HCT116 (cell line): ENCODE data around the gene PRSS21. TPM values are rescaled to one million over a fixed set of nuclear protein-coding genes. Genes with fewer than 3 reads are reported as not detected.

ENCODE experiments used
- ATAC-seq: fragments of 200-7000 bp; cut with Tn5 transposase; 2 replicates; pipeline ENCODE4 v1.9.1; 2020; ENCODE audit warnings: mild to moderate bottlenecking, moderate library complexity
- BruUV-seq: library from RNA; stranded (reverse); fragments of 400-500 nt; replicated peaks from 2 replicates; lab custom pipeline; 2021; lab: Mats Ljungman, UMichigan
- CTCF ChIA-PET: fragments of 300-600 bp; sonication (Branson Sonifier 250); formaldehyde crosslinking; loops from one replicate; lab custom pipeline; 2021; ENCODE audit warnings: antibody characterized with exemption; lab: Charles Lee
- POLR2A ChIA-PET: fragments of 300-600, 350-600 bp; sonication (Branson Sonifier 250); formaldehyde crosslinking; loops from one replicate; lab custom pipeline; 2021; ENCODE audit warnings: antibody characterized with exemption; lab: Charles Lee
- RAD21 ChIA-PET, 2 experiments: fragments of 300-600 bp; sonication (Branson Sonifier 250); formaldehyde crosslinking; loops; one replicate each; lab custom pipeline; 2023; ENCODE audit warnings: low total read pairs in 2 of 2; ENCODE audit not compliant: uncharacterized antibody in 2 of 2, unreplicated experiment in 2 of 2, low non-redundant PET in 1 of 2; lab: Charles Lee
- DNase-seq: peaks from one replicate; pipeline ENCODE4 v3.0.0-alpha.2; 2010; ENCODE audit warnings: low read depth, low spot score
- H2AFZ ChIP-seq: fragments of 200-600 bp; shearing (Covaris generic), sonication (generic); 2 replicates; pipeline ENCODE4 v1.6.1; 2017; ENCODE audit warnings: low read depth, mixed run types, mixed read lengths, antibody characterized with exemption, low read length; ENCODE audit not compliant: poor library complexity, severe bottlenecking
- H3K27ac ChIP-seq: 2 replicates; pipeline ENCODE4 v1.5.1; 2012; ENCODE audit warnings: low read depth, low read length
- H3K27me3 ChIP-seq: fragments of 200-600 bp; sonication (generic); 2 replicates; pipeline ENCODE4 v1.6.1; 2016; ENCODE audit warnings: mixed run types, low read length, mixed read lengths; ENCODE audit not compliant: insufficient read depth
- H3K36me3 ChIP-seq, 2 experiments: fragments of 200-500 bp in 1 of 2; fragments of 200-600 bp in 1 of 2; sonication (Bioruptor generic) in 1 of 2; sonication (generic) in 1 of 2; 2 replicates each; pipeline versions ENCODE4 v1.5.1 to v1.6.1; 2014 to 2016; ENCODE audit warnings: low read length in 2 of 2, inconsistent platforms in 1 of 2, mixed read lengths in 1 of 2, mixed run types in 1 of 2; ENCODE audit not compliant: insufficient read depth in 2 of 2, control insufficient read depth in 1 of 2
- H3K4me1 ChIP-seq, 2 experiments: fragments of 200-600 bp in 1 of 2; sonication (generic) in 1 of 2; 2 replicates each; pipeline versions ENCODE4 v1.5.1 to v1.6.1; 2012 to 2017; ENCODE audit warnings: low read length in 2 of 2, inconsistent platforms in 1 of 2, mild to moderate bottlenecking in 1 of 2, mixed read lengths in 1 of 2, mixed run types in 1 of 2, moderate library complexity in 1 of 2; ENCODE audit not compliant: insufficient read depth in 2 of 2, control insufficient read depth in 1 of 2
- H3K4me2 ChIP-seq: fragments of 200-600 bp; sonication (generic); 2 replicates; pipeline ENCODE4 v1.6.1; 2017; ENCODE audit warnings: mixed run types, low read length, mixed read lengths
- H3K4me3 ChIP-seq, 2 experiments: fragments of 200-600 bp in 1 of 2; sonication (generic) in 1 of 2; replicated peaks in 1 of 2; 2 replicates each; pipeline ENCODE4 v1.5.1; 2011 to 2016; ENCODE audit warnings: low read length in 2 of 2, control low read depth in 1 of 2, low read depth in 1 of 2, mild to moderate bottlenecking in 1 of 2, mixed read lengths in 1 of 2, mixed run types in 1 of 2
- H3K79me2 ChIP-seq: fragments of 200-600 bp; sonication (generic); 2 replicates; pipeline ENCODE4 v1.6.1; 2017; ENCODE audit warnings: mild to moderate bottlenecking, mixed run types, low read length, moderate library complexity, mixed read lengths; ENCODE audit not compliant: insufficient read depth
- H3K9ac ChIP-seq: fragments of 200-600 bp; sonication (generic); 2 replicates; pipeline ENCODE4 v1.6.1; 2016; ENCODE audit warnings: low read length, mixed read lengths
- H3K9me2 ChIP-seq: fragments of 200-600 bp; sonication (generic), shearing (Covaris generic); 2 replicates; pipeline ENCODE4 v1.6.1; 2017; ENCODE audit warnings: mixed run types, mild to moderate bottlenecking, moderate library complexity; ENCODE audit not compliant: insufficient read depth
- H3K9me3 ChIP-seq, 2 experiments: fragments of 200-500 bp in 1 of 2; fragments of 200-600 bp in 1 of 2; sonication (Bioruptor generic) in 1 of 2; sonication (generic) in 1 of 2; 2 replicates each; pipeline ENCODE4 v1.6.1; 2014 to 2017; ENCODE audit warnings: low read length in 2 of 2, mixed read lengths in 2 of 2, inconsistent platforms in 1 of 2, low read depth in 1 of 2, mild to moderate bottlenecking in 1 of 2, mixed run types in 1 of 2, moderate library complexity in 1 of 2; ENCODE audit not compliant: control insufficient read depth in 1 of 2, insufficient read depth in 1 of 2
- H4K20me1 ChIP-seq: fragments of 200-600 bp; sonication (generic), shearing (Covaris generic); 2 replicates; pipeline ENCODE4 v1.6.1; 2017; ENCODE audit warnings: mixed run types, mild to moderate bottlenecking, moderate library complexity; ENCODE audit not compliant: insufficient read depth
- ATF3 ChIP-seq: IDR thresholded peaks from 2 replicates; pipeline ENCODE4 v1.6.1; 2012
- CBX3 ChIP-seq: IDR thresholded peaks from 2 replicates; pipeline ENCODE4 v1.6.1; 2012; ENCODE audit warnings: low read depth
- CEBPB ChIP-seq: IDR thresholded peaks from 2 replicates; pipeline ENCODE4 v1.6.1; 2012; ENCODE audit warnings: low read depth
- EGR1 ChIP-seq: IDR thresholded peaks from 2 replicates; pipeline ENCODE4 v1.6.1; 2012; ENCODE audit warnings: low read depth
- ELF1 ChIP-seq: IDR thresholded peaks from 2 replicates; pipeline ENCODE4 v1.6.1; 2012; ENCODE audit warnings: low read depth, borderline replicate concordance
- EZH2 ChIP-seq: fragments of 200-600 bp; sonication (generic); IDR thresholded peaks from 2 replicates; pipeline ENCODE4 v1.6.1; 2017; ENCODE audit warnings: antibody characterized with exemption, mixed run types
- EZH2phosphoT487 ChIP-seq: fragments of 200-600 bp; IDR thresholded peaks from 2 replicates; pipeline ENCODE4 v1.6.1; 2018; ENCODE audit warnings: antibody characterized with exemption, borderline replicate concordance
- FOSL1 ChIP-seq: IDR thresholded peaks from 2 replicates; pipeline ENCODE4 v1.6.1; 2012; ENCODE audit warnings: low read depth
- JUND ChIP-seq: IDR thresholded peaks from 2 replicates; pipeline ENCODE4 v1.6.1; 2012
- MAX ChIP-seq: IDR thresholded peaks from 2 replicates; pipeline ENCODE4 v1.6.1; 2012
- POLR2A ChIP-seq: IDR thresholded peaks from 2 replicates; pipeline ENCODE4 v1.7.0; 2011; ENCODE audit warnings: borderline replicate concordance; ENCODE audit not compliant: insufficient read depth, insufficient read length; ENCODE audit errors: extremely low read depth
- POLR2AphosphoS5 ChIP-seq: IDR thresholded peaks from 2 replicates; pipeline ENCODE4 v1.6.1; 2011; ENCODE audit warnings: mild to moderate bottlenecking, low read depth, low read length, moderate library complexity
- RAD21 ChIP-seq: IDR thresholded peaks from 2 replicates; pipeline ENCODE4 v1.6.1; 2012; ENCODE audit warnings: low read depth, mild to moderate bottlenecking
- REST ChIP-seq: IDR thresholded peaks from 2 replicates; pipeline ENCODE4 v1.6.1; 2012; ENCODE audit warnings: low read depth
- SIN3A ChIP-seq: IDR thresholded peaks from 2 replicates; pipeline ENCODE4 v1.6.1; 2012; ENCODE audit warnings: low read depth
- SRF ChIP-seq: IDR thresholded peaks from 2 replicates; pipeline ENCODE4 v1.6.1; 2012; ENCODE audit warnings: low read depth
- TCF7L2 ChIP-seq: IDR thresholded peaks from 2 replicates; pipeline ENCODE4 v1.7.0; 2011; ENCODE audit warnings: borderline replicate concordance, inconsistent platforms; ENCODE audit not compliant: insufficient read depth, insufficient read length; ENCODE audit errors: extremely low read depth
- YY1 ChIP-seq: IDR thresholded peaks from 2 replicates; pipeline ENCODE4 v1.6.1; 2011; ENCODE audit warnings: low read length, low read depth, moderate library complexity, mild to moderate bottlenecking; ENCODE audit not compliant: insufficient replicate concordance; ENCODE audit errors: extremely low read depth
- ZFX ChIP-seq: fragments of 450-650 bp; IDR thresholded peaks from 2 replicates; pipeline ENCODE4 v1.6.1; 2017
- ZNF274 ChIP-seq: fragments of 200-500 bp; sonication (Bioruptor generic); IDR thresholded peaks from 2 replicates; pipeline ENCODE4 v1.6.1; 2014; ENCODE audit warnings: mild to moderate bottlenecking, low read depth, low read length, inconsistent platforms
- intact Hi-C: fragments of 100-400 bp; cut with micrococcal nuclease; formaldehyde crosslinking; loops from 2 replicates; pipeline ENCODE4 v1.10.0; 2022
- total RNA-seq: library from RNA; stranded (reverse); gene quantifications from one replicate; pipeline ENCODE4 v1.2.1, GENCODE V29; 2021; ENCODE audit not compliant: unreplicated experiment

Gene PRSS21
- total RNA-seq, 1 experiment from 2014 or later: 0.39 TPM

GRCh38 chr16:2859686-2860265, 42.7 kb downstream of the PRSS21 start:
- POLR2A ChIA-PET: no interaction called here
- intact Hi-C loops: no loop called here
- RAD21 ChIA-PET: no interaction called here

More at GRCh38 chr16:2859686-2860265, 42.7 kb downstream of the PRSS21 start:
- no peaks in the 10 kb centered on the region for H3K9me2 ChIP-seq
- H3K9ac ChIP-seq: no peak overlapping the region
- BruUV-seq: no TSS peak
- DNase-seq: no peak
- ATAC-seq: no peak
- H3K79me2 ChIP-seq: no peaks in the 10 kb centered on the region; the same call in 1 of the 2 replicates
- H3K27ac ChIP-seq: no peak overlapping the region
- H3K36me3 ChIP-seq: no peaks in the 10 kb centered on the region; a peak in 1 of 4 replicates
- H3K9me3 ChIP-seq: no peaks in the 10 kb centered on the region
- CTCF ChIA-PET: interaction anchor here (1.3 kb wide), 1 partner anchor 67 kb away, joined by 3 read pairs; no protein-coding TSS in a partner anchor
- TF ChIP-seq MAX (no peak), YY1 (no peak), TCF7L2 (no peak), SRF (no peak), POLR2AphosphoS5 (no peak), REST (no peak), EGR1 (no peak), FOSL1 (no peak), CBX3 (no peak), ELF1 (no peak), RAD21 (no peak), CEBPB (no peak), SIN3A (no peak), EZH2phosphoT487 (no peak), JUND (no peak), ATF3 (no peak), POLR2A (no peak), EZH2 (no peak), ZFX (no peak), ZNF274 (no peak)
- H3K4me2 ChIP-seq: peak overlapping the region; percentile 32; the same call in 1 of the 2 replicates
- no peaks in the 10 kb centered on the region for H4K20me1 ChIP-seq
- no peak overlapping the region for H3K4me3 ChIP-seq
- H3K4me1 ChIP-seq: peaks cover 18 to 52% of the 10 kb centered on the region in 2 experiments
- H2AFZ ChIP-seq: no peak overlapping the region
- H3K27me3 ChIP-seq: no peaks in the 10 kb centered on the region
